Naive thymus-derived CD4-positive, alpha-beta T cell (primary cell): ENCODE results near the gene MIS12. TPM values are rescaled to one million over a fixed set of nuclear protein-coding genes. Genes with fewer than 3 reads are reported as not detected.

Experiments used
- ATAC-seq: fragments of 150-1000 bp; cut with Tn5 transposase; 2 replicates; pipeline ENCODE4 v1.10.0; 2021; ENCODE audit warnings: mild to moderate bottlenecking, moderate library complexity
- CTCF ChIA-PET: fragments of 350-600 bp; sonication (Branson Sonifier 250); formaldehyde crosslinking; loops from one replicate; lab custom pipeline; 2021; ENCODE audit warnings: antibody characterized with exemption; lab: Charles Lee
- POLR2A ChIA-PET: fragments of 350-600 bp; sonication (Branson Sonifier 250); formaldehyde crosslinking; loops from one replicate; lab custom pipeline; 2021; ENCODE audit warnings: antibody characterized with exemption, inconsistent platforms; lab: Charles Lee
- DNase-seq, 9 donors: peaks; one replicate each; pipeline versions ENCODE4 v3.0.0 to v3.0.0-alpha.2; 2020 to 2022; ENCODE audit warnings: mixed read lengths in 1 of 9
- H3K27ac ChIP-seq: one replicate; pipeline ENCODE4 v1.7.0; 2013; ENCODE audit warnings: mild to moderate bottlenecking, low read depth, low read length, moderate library complexity
- H3K27me3 ChIP-seq, 2 donors: one replicate each; pipeline ENCODE4 v1.7.0; 2013; ENCODE audit warnings: low read length in 2 of 2, mild to moderate bottlenecking in 2 of 2, moderate library complexity in 2 of 2; ENCODE audit not compliant: control insufficient read depth in 2 of 2, insufficient read depth in 2 of 2
- H3K36me3 ChIP-seq, 3 experiments: 1 replicate in 2 of 3; 2 replicates in 1 of 3; pipeline ENCODE4 v1.7.0; 2013; ENCODE audit warnings: low read length in 3 of 3, mild to moderate bottlenecking in 3 of 3, moderate library complexity in 1 of 3; ENCODE audit not compliant: insufficient read depth in 3 of 3, control insufficient read depth in 2 of 3
- H3K4me1 ChIP-seq, 2 donors: one replicate each; pipeline ENCODE4 v1.7.0; 2013; ENCODE audit warnings: low read length in 2 of 2, mild to moderate bottlenecking in 2 of 2, moderate library complexity in 1 of 2; ENCODE audit not compliant: control insufficient read depth in 2 of 2, insufficient read depth in 2 of 2
- H3K4me3 ChIP-seq: 2 replicates; pipeline ENCODE4 v1.7.0; 2013; ENCODE audit warnings: mild to moderate bottlenecking, low read length
- H3K9me3 ChIP-seq, 3 experiments: 1 replicate in 2 of 3; 2 replicates in 1 of 3; pipeline ENCODE4 v1.7.0; 2013; ENCODE audit warnings: low read length in 3 of 3; ENCODE audit not compliant: control insufficient read depth in 2 of 3
- H3K27ac Mint-ChIP-seq, 9 donors: one replicate each; pipeline ENCODE4 v1.8.0; 2020 to 2022; ENCODE audit warnings: mixed read lengths in 9 of 9, mild to moderate bottlenecking in 8 of 9, moderate library complexity in 5 of 9, inconsistent platforms in 2 of 9
- H3K27me3 Mint-ChIP-seq, 5 donors: one replicate each; pipeline ENCODE4 v1.8.0; 2021 to 2022; ENCODE audit warnings: mixed read lengths in 5 of 5, mild to moderate bottlenecking in 1 of 5
- H3K36me3 Mint-ChIP-seq, 5 donors: one replicate each; pipeline ENCODE4 v1.8.0; 2020 to 2022; ENCODE audit warnings: mixed read lengths in 5 of 5, mild to moderate bottlenecking in 3 of 5, inconsistent platforms in 1 of 5
- H3K4me1 Mint-ChIP-seq, 7 donors: one replicate each; pipeline ENCODE4 v1.8.0; 2020 to 2022; ENCODE audit warnings: mixed read lengths in 7 of 7, mild to moderate bottlenecking in 3 of 7, inconsistent platforms in 1 of 7
- H3K4me3 Mint-ChIP-seq, 10 donors: one replicate each; pipeline ENCODE4 v1.8.0; 2020 to 2022; ENCODE audit warnings: mild to moderate bottlenecking in 10 of 10, mixed read lengths in 10 of 10, moderate library complexity in 6 of 10, inconsistent platforms in 2 of 10
- H3K9me3 Mint-ChIP-seq, 11 donors: one replicate each; pipeline ENCODE4 v1.8.0; 2020 to 2022; ENCODE audit warnings: mixed read lengths in 11 of 11, mild to moderate bottlenecking in 4 of 11, inconsistent platforms in 1 of 11, moderate library complexity in 1 of 11
- intact Hi-C, 2 donors: fragments of 100-400 bp; cut with micrococcal nuclease; formaldehyde crosslinking; loops; one replicate each; pipeline ENCODE4 v1.15.1; 2023
- polyA plus RNA-seq, 2 donors: library from polyadenylated mRNA; unstranded; fragments of 300-500 nt; fragmentation: Illumina TruSeq; gene quantifications; one replicate each; pipeline ENCODE4 v1.2.3, GENCODE V29; 2021
- total RNA-seq, 6 experiments: library from RNA in 5 of 6; stranded (reverse) in 5 of 6; gene quantifications; 1 replicate in 5 of 6; 2 replicates in 1 of 6; pipeline ENCODE4 v1.2.3 and lab custom pipeline; 2021 to 2026

Gene MIS12
- total and polyA plus RNA-seq, 7 experiments from 2014 or later, result 16.3 to 53.6 (median 26.9) TPM

DNA sequence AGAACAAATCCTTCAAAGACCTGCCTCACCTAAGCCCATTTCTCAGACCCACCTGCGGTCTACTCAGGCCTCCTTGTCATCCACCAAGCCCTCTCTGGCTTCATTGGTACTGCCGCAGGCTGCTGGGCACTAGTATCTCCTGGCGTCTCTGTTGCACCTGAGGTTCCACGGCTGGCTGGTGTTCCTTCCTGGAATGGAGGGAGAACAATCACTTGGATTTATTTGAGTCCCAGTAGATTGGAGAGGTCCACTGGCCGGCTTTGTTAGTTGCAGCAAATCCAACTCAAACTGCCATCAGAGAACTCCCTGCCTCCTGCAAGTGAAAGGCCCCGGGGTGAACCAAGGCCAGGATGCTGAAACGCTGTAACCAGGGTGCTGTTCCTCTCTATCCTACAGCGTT lies 15.3 kb downstream of the MIS12 start:
- POLR2A ChIA-PET, result interaction anchor here (2.7 kb wide), 1 partner anchor 16 kb away, joined by 34 read pairs; the partner anchor contains the start of genes DERL2 and MIS12

GRCh38 chr17:5502552-5502951 lies 16.2 kb downstream of the MIS12 start:
- Mint-ChIP-seq H3K9me3 (peaks cover 0 to 2% (median 0%) of the 10 kb centered on the region in 11 donors), H3K27me3 (peaks cover 0 to 2% (median 0%) of the 10 kb centered on the region in 5 donors), H3K4me1 (peaks cover 7 to 30% (median 24%) of the 10 kb centered on the region in 7 donors), H3K27ac (peak overlapping the region in 3 of 9 donors; percentile 21 to 80 (median 29)), H3K36me3 (peaks cover 7 to 33% (median 15%) of the 10 kb centered on the region in 5 donors), H3K4me3 (peak overlapping the region in 1 of 10 donors; percentile 17)
- Histone ChIP-seq H3K4me3 (no peak overlapping the region), H3K9me3 (no peaks in the 10 kb centered on the region), H3K36me3 (peaks cover 0 to 32% (median 0%) of the 10 kb centered on the region in 3 experiments), H3K27me3 (no peaks in the 10 kb centered on the region), H3K4me1 (peaks cover 0 to 6% of the 10 kb centered on the region in 2 donors), H3K27ac (no peak overlapping the region)
- ATAC-seq, result no peak
- POLR2A ChIA-PET, result no interaction called here
- DNase-seq, result no peak
- intact Hi-C loops, result loop anchor here in 1 of 2 donors (5.0 kb wide), 2 partner anchors 80 to 1140 kb away; partner anchors contain the start of genes KIAA0753, NLRP1 and TXNDC17
- CTCF ChIA-PET, result no interaction called here

More for the DNA sequence above, 15.3 kb downstream of the MIS12 start:
- Histone ChIP-seq H3K4me3 (no peak overlapping the region), H3K4me1 (peaks cover 0 to 6% of the 10 kb centered on the region in 2 donors), H3K9me3 (no peaks in the 10 kb centered on the region), H3K36me3 (peaks cover 0 to 32% (median 0%) of the 10 kb centered on the region in 3 experiments), H3K27ac (peak overlapping the region; percentile 69), H3K27me3 (no peaks in the 10 kb centered on the region)
- Mint-ChIP-seq H3K36me3 (peaks cover 7 to 30% (median 15%) of the 10 kb centered on the region in 5 donors), H3K27me3 (peaks cover 0 to 3% (median 0%) of the 10 kb centered on the region in 5 donors), H3K4me1 (peaks cover 7 to 30% (median 24%) of the 10 kb centered on the region in 7 donors), H3K27ac (peak overlapping the region; percentile 23 to 95 (median 78)), H3K4me3 (peak overlapping the region; percentile 51 to 99 (median 86)), H3K9me3 (peaks cover 0 to 2% (median 0%) of the 10 kb centered on the region in 11 donors)
- intact Hi-C loops, result loop anchor here (1.0 to 5.0 kb wide), 4 partner anchors 12 to 1141 kb away; partner anchors contain the start of genes DERL2 (in 2 of the 2), MIS12 (in 2 of the 2), KIAA0753 (in 1 of the 2) and NLRP1 (in 1 of the 2)
- CTCF ChIA-PET, result no interaction called here
- DNase-seq (no peak), ATAC-seq (no peak)

GRCh38 chr17:5506307-5506706 lies 19.9 kb downstream of the MIS12 start:
- no peaks in the 10 kb centered on the region for H3K9me3 ChIP-seq
- peaks cover 0 to 2% (median 0%) of the 10 kb centered on the region in 11 donors for H3K9me3 Mint-ChIP-seq
- H3K27me3 ChIP-seq, result no peaks in the 10 kb centered on the region
- ATAC-seq (no peak), DNase-seq (no peak)
- CTCF ChIA-PET, result interaction anchor here (0.7 kb wide), 2 partner anchors 931 to 1671 kb away, joined by 3 read pairs; no protein-coding TSS in a partner anchor
- no peak overlapping the region for H3K27ac Mint-ChIP-seq
- no peak overlapping the region for H3K27ac ChIP-seq
- H3K27me3 Mint-ChIP-seq, result no peaks in the 10 kb centered on the region
- peaks cover 0 to under 1% of the 10 kb centered on the region in 2 donors for H3K4me1 ChIP-seq
- no peak overlapping the region for H3K4me3 ChIP-seq
- POLR2A ChIA-PET, result interaction anchor here (0.7 kb wide), 1 partner anchor 56 kb away, joined by 3 read pairs; no protein-coding TSS in a partner anchor
- H3K4me1 Mint-ChIP-seq, result peaks cover 0 to 8% (median 4%) of the 10 kb centered on the region in 7 donors
- no peak overlapping the region for H3K4me3 Mint-ChIP-seq
- peaks cover 7 to 43% (median 24%) of the 10 kb centered on the region in 5 donors for H3K36me3 Mint-ChIP-seq
- H3K36me3 ChIP-seq, result peaks cover 0 to 50% (median 0%) of the 10 kb centered on the region in 3 experiments
- intact Hi-C loops, result no loop called here

- H3K27ac Mint-ChIP-seq, result peak overlapping the region in 4 of 9 donors; percentile 9 to 75 (median 42)
- Histone ChIP-seq H3K27ac (no peak overlapping the region), H3K4me1 (peaks cover 13 to 21% of the 10 kb centered on the region in 2 donors), H3K36me3 (peaks cover 0 to 36% (median 0%) of the 10 kb centered on the region in 3 experiments), H3K9me3 (no peaks in the 10 kb centered on the region), H3K27me3 (no peaks in the 10 kb centered on the region), H3K4me3 (no peak overlapping the region)
- intact Hi-C loops, result no loop called here
- DNase-seq (no peak), ATAC-seq (no peak)
- H3K4me1 Mint-ChIP-seq, result peaks cover 17 to 28% (median 24%) of the 10 kb centered on the region in 7 donors
- H3K4me3 Mint-ChIP-seq, result no peak overlapping the region
- CTCF ChIA-PET, result no interaction called here
- peaks cover 0 to 7% (median 0%) of the 10 kb centered on the region in 11 donors for H3K9me3 Mint-ChIP-seq
- H3K36me3 Mint-ChIP-seq, result peaks cover 4 to 52% (median 39%) of the 10 kb centered on the region in 5 donors
- no peaks in the 10 kb centered on the region for H3K27me3 Mint-ChIP-seq
- POLR2A ChIA-PET, result interaction anchor here (2.6 kb wide), 1 partner anchor 9 kb away, joined by 9 read pairs; a partner anchor contains a TSS
These were observed 22.4 kb downstream of the MIS12 start for GRCh38 chr17:5508810-5509209.

GRCh38 chr17:5509482-5509881 lies 23.1 kb downstream of the MIS12 start:
- ChIA-PET CTCF (no interaction called here), POLR2A (interaction anchor here (2.6 kb wide), 1 partner anchor 9 kb away, joined by 9 read pairs; a partner anchor contains a TSS)
- DNase-seq (no peak), ATAC-seq (no peak)
- H3K27ac ChIP-seq, result no peak overlapping the region
- H3K4me1 ChIP-seq, result peaks cover 20 to 23% of the 10 kb centered on the region in 2 donors
- H3K9me3 ChIP-seq, result no peaks in the 10 kb centered on the region
- no peak overlapping the region for H3K4me3 ChIP-seq
- Mint-ChIP-seq H3K27me3 (no peaks in the 10 kb centered on the region), H3K36me3 (peaks cover 7 to 57% (median 44%) of the 10 kb centered on the region in 5 donors), H3K27ac (peak overlapping the region in 2 of 9 donors; percentile 22 to 75), H3K9me3 (peaks cover 0 to 7% (median 0%) of the 10 kb centered on the region in 11 donors), H3K4me3 (no peak overlapping the region), H3K4me1 (peaks cover 21 to 34% (median 31%) of the 10 kb centered on the region in 7 donors)
- H3K36me3 ChIP-seq, result peaks cover 0 to 38% (median 3%) of the 10 kb centered on the region in 3 experiments
- intact Hi-C loops, result no loop called here
- no peaks in the 10 kb centered on the region for H3K27me3 ChIP-seq

DNA sequence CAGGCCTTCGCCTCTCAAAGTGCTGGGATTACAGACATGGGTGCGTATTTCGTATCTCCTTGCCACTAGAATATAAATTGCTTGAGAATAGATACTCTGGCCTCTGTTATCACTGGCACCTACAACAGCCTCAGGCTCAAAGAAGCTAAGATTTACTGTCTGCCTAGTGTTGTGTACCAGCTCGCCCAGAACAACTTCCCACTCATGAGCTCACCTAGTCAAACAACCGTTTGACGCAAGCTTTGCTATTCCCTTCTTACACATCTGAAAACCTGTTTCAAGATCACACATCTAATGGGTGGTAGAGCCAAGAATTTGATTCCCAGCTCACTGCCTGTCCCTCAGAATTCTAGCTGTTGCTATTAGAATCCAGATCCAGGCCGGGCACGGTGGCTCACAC lies 24.4 kb downstream of the MIS12 start:
- Mint-ChIP-seq H3K4me3 (no peak overlapping the region), H3K27me3 (no peaks in the 10 kb centered on the region), H3K4me1 (peaks cover 27 to 43% (median 39%) of the 10 kb centered on the region in 7 donors), H3K27ac (peak overlapping the region in 1 of 9 donors; percentile 27), H3K36me3 (peaks cover 15 to 66% (median 53%) of the 10 kb centered on the region in 5 donors), H3K9me3 (peaks cover 0 to 7% (median 0%) of the 10 kb centered on the region in 11 donors)
- CTCF ChIA-PET, result no interaction called here
- POLR2A ChIA-PET, result interaction anchor here (2.6 kb wide), 1 partner anchor 11 kb away, joined by 9 read pairs; a partner anchor contains a TSS
- ATAC-seq (no peak), DNase-seq (no peak)
- H3K36me3 ChIP-seq, result peaks cover 6 to 38% (median 7%) of the 10 kb centered on the region in 3 experiments
- peaks cover 21 to 23% of the 10 kb centered on the region in 2 donors for H3K4me1 ChIP-seq
- no peak overlapping the region for H3K27ac ChIP-seq
- H3K27me3 ChIP-seq, result no peaks in the 10 kb centered on the region
- H3K9me3 ChIP-seq, result no peaks in the 10 kb centered on the region
- H3K4me3 ChIP-seq, result no peak overlapping the region
- intact Hi-C loops, result no loop called here
